ENCODE results near the gene TRPM4.

GRCh38 chr19:49255674-49256073 lies 98.1 kb downstream of the TRPM4 start:
- no peak for TF ChIP-seq POLR2A (IDR thresholded peaks at IDR 0.05)
- TF ChIP-seq CTCF (IDR thresholded peaks at IDR 0.05): no peak

Measured in body of pancreas (tissue), 4 donors.